Transverse colon (tissue), 4 donors: ENCODE measurements around the gene OSBPL10.

ENCODE experiments used
- CTCF ChIP-seq, 5 experiments: fragments of 200-600 bp in 3 of 5; fragments of 450-650 bp in 2 of 5; sonication (generic) in 3 of 5; IDR thresholded peaks; 1 replicate in 2 of 5; 2 replicates in 3 of 5; pipeline ENCODE4 v1.5.1; 2016 to 2017; ENCODE audit warnings: antibody characterized with exemption in 5 of 5, inconsistent platforms in 3 of 5, mild to moderate bottlenecking in 2 of 5, moderate library complexity in 1 of 5
- POLR2A ChIP-seq: fragments of 450-650 bp; IDR thresholded peaks from one replicate; pipeline ENCODE4 v1.6.1; 2016; ENCODE audit warnings: antibody characterized with exemption, mild to moderate bottlenecking, moderate library complexity
- POLR2AphosphoS5 ChIP-seq, 3 donors: sonication (generic); formaldehyde crosslinking; IDR thresholded peaks; one replicate each; pipeline ENCODE4 v1.6.1; 2016; ENCODE audit warnings: antibody characterized with exemption in 3 of 3

DNA sequence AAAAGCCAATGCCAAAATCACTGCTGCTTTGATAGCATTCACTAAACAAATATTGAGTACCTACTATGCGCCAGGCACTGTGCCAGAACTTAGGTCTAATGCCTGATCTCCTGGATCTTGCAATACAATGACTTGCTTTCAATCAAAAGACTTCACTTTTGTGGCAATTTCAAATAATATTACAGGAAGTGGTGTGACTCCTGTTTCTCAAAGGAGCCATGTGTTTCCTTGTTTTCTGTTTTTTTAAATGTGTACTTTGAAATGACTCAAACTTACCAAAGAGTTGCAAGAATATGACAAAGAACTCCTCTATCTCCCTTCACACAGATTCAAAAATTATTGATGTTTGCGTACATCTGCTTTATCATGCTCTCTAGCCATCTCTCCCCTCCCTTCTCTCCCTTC lies 18.3 kb downstream of the OSBPL10 start:
- TF ChIP-seq POLR2A (no peak), CTCF (IDR thresholded peaks at IDR 0.05) (no peak), POLR2AphosphoS5 (IDR thresholded peaks at IDR 0.05) (no peak)
